Ascending aorta (tissue), 2 donors: ENCODE results near the gene CNOT4. TPM values are rescaled to one million over a fixed set of nuclear protein-coding genes. Genes with fewer than 3 reads are reported as not detected.
A peak's percentile ranks its signal among the peaks of the same experiment; 100 is the strongest.

Experiments
- DNase-seq, 2 donors: peaks; one replicate each; pipeline ENCODE4 v3.0.0-alpha.2; 2019; ENCODE audit warnings: low spot score in 2 of 2
- H3K27ac ChIP-seq, 2 donors: fragments of 200-600 bp; sonication (generic); one replicate each; pipeline ENCODE4 v1.5.1; 2016 to 2017; ENCODE audit warnings: mild to moderate bottlenecking in 1 of 2
- H3K27me3 ChIP-seq: fragments of 200-600 bp; sonication (generic); one replicate; pipeline ENCODE4 v1.5.1; 2017
- H3K36me3 ChIP-seq, 2 donors: fragments of 200-600 bp; sonication (generic); one replicate each; pipeline ENCODE4 v1.5.1; 2016
- H3K4me1 ChIP-seq, 2 donors: fragments of 200-600 bp; sonication (generic); one replicate each; pipeline ENCODE4 v1.5.1; 2016 to 2017; ENCODE audit warnings: mild to moderate bottlenecking in 1 of 2
- H3K4me3 ChIP-seq, 2 donors: fragments of 200-600 bp; sonication (generic); one replicate each; pipeline ENCODE4 v1.5.1; 2016 to 2017; ENCODE audit warnings: mild to moderate bottlenecking in 1 of 2
- H3K9me3 ChIP-seq, 2 donors: fragments of 200-600 bp; sonication (generic); one replicate each; pipeline ENCODE4 v1.5.1; 2016
- CTCF ChIP-seq, 3 experiments: fragments of 200-600 bp in 2 of 3; fragments of 450-650 bp in 1 of 3; sonication (generic) in 2 of 3; IDR thresholded peaks; one replicate each; pipeline ENCODE4 v1.5.1; 2016 to 2019; ENCODE audit warnings: antibody characterized with exemption in 3 of 3, mild to moderate bottlenecking in 1 of 3, moderate library complexity in 1 of 3
- intact Hi-C: fragments of 100-400 bp; cut with DNase I; formaldehyde crosslinking; loops from one replicate; pipeline ENCODE4 v1.15.1; 2023
- total RNA-seq: library from RNA; depleted of rRNA; stranded (reverse); fragments of >200 nt; gene quantifications from one replicate; pipeline ENCODE4 v1.1.0, GENCODE V29; 2016

Gene CNOT4
- total RNA-seq, 1 donor from 2014 or later, result 14.8 TPM

- Histone ChIP-seq H3K9me3 (no peaks in the 10 kb centered on the region), H3K27ac (no peak overlapping the region), H3K27me3 (no peaks in the 10 kb centered on the region), H3K4me1 (no peaks in the 10 kb centered on the region), H3K4me3 (no peak overlapping the region), H3K36me3 (peaks cover 2 to 9% of the 10 kb centered on the region in 2 donors)
- DNase-seq, result no peak
- TF ChIP-seq CTCF (IDR thresholded peaks at IDR 0.05), result no peak
- intact Hi-C loops, result no loop called here
These were observed 89.1 kb downstream of the CNOT4 start for GRCh38 chr7:135420786-135421185.

- no peak for TF ChIP-seq CTCF (IDR thresholded peaks at IDR 0.05)
- Histone ChIP-seq H3K27me3 (no peaks in the 10 kb centered on the region), H3K9me3 (no peaks in the 10 kb centered on the region), H3K4me1 (no peaks in the 10 kb centered on the region), H3K36me3 (peaks cover 2 to 9% of the 10 kb centered on the region in 2 donors), H3K27ac (no peak overlapping the region), H3K4me3 (no peak overlapping the region)
- intact Hi-C loops, result no loop called here
- no peak for DNase-seq
These were observed 93.5 kb downstream of the CNOT4 start for GRCh38 chr7:135416431-135416830.

- peaks cover 7 to 12% of the 10 kb centered on the region in 2 donors for H3K36me3 ChIP-seq
- intact Hi-C loops, result no loop called here
- peak in 2 of 3 experiments; percentile 17 to 25 for TF ChIP-seq CTCF (IDR thresholded peaks at IDR 0.05)
- no peaks in the 10 kb centered on the region for H3K4me1 ChIP-seq
- no peak overlapping the region for H3K27ac ChIP-seq
- H3K27me3 ChIP-seq, result no peaks in the 10 kb centered on the region
- no peaks in the 10 kb centered on the region for H3K9me3 ChIP-seq
- no peak overlapping the region for H3K4me3 ChIP-seq
- no peak for DNase-seq
These were observed 95.0 kb downstream of the CNOT4 start for GRCh38 chr7:135414850-135415439.

GRCh38 chr7:135414208-135414607, 95.7 kb downstream of the CNOT4 start:
- DNase-seq, result no peak
- H3K9me3 ChIP-seq, result no peaks in the 10 kb centered on the region
- H3K27me3 ChIP-seq, result no peaks in the 10 kb centered on the region
- intact Hi-C loops, result no loop called here
- no peaks in the 10 kb centered on the region for H3K4me1 ChIP-seq
- TF ChIP-seq CTCF (IDR thresholded peaks at IDR 0.05), result no peak
- peaks cover 7 to 12% of the 10 kb centered on the region in 2 donors for H3K36me3 ChIP-seq
- H3K4me3 ChIP-seq, result no peak overlapping the region
- no peak overlapping the region for H3K27ac ChIP-seq

GRCh38 chr7:135411098-135411497, 98.8 kb downstream of the CNOT4 start:
- Histone ChIP-seq H3K36me3 (peaks cover 5 to 6% of the 10 kb centered on the region in 2 donors), H3K27ac (no peak overlapping the region), H3K4me3 (no peak overlapping the region), H3K27me3 (no peaks in the 10 kb centered on the region), H3K4me1 (no peaks in the 10 kb centered on the region), H3K9me3 (no peaks in the 10 kb centered on the region)
- DNase-seq, result no peak
- intact Hi-C loops, result no loop called here
- no peak for TF ChIP-seq CTCF (IDR thresholded peaks at IDR 0.05)

GRCh38 chr7:135410543-135410942, 99.4 kb downstream of the CNOT4 start:
- no peaks in the 10 kb centered on the region for H3K9me3 ChIP-seq
- H3K27ac ChIP-seq, result no peak overlapping the region
- no peak for TF ChIP-seq CTCF (IDR thresholded peaks at IDR 0.05)
- peaks cover 5 to 6% of the 10 kb centered on the region in 2 donors for H3K36me3 ChIP-seq
- H3K4me3 ChIP-seq, result no peak overlapping the region
- no peak for DNase-seq
- no peaks in the 10 kb centered on the region for H3K27me3 ChIP-seq
- no peaks in the 10 kb centered on the region for H3K4me1 ChIP-seq
- intact Hi-C loops, result no loop called here
